Left ventricle myocardium superior (tissue), 1 donor: ENCODE results near the gene CTNNBIP1. TPM values are rescaled to one million over a fixed set of nuclear protein-coding genes. Genes with fewer than 3 reads are reported as not detected.

Experiments
- total RNA-seq: library from RNA; stranded (reverse); fragmentation: NEBNext Ultra II Directional; extraction: Animal tissue kit (Norgen Biotek cat#: 25700); gene quantifications from one replicate; pipeline ENCODE4 v1.2.1, GENCODE V29; 2021
- donor health status: DM: no; HTN: yes; CAD: no; lungs with severe emphysema.

The CTNNBIP1 gene
- total RNA-seq, 1 donor from 2014 or later = 45.9 TPM

Other genes starting within 250 kb of the CTNNBIP1 start
- 54.9 TPM for gene CLSTN1, start 86.3 kb downstream of the CTNNBIP1 start, total RNA-seq
- gene LZIC, start 33.1 kb upstream of the CTNNBIP1 start, total RNA-seq = 38.5 TPM
- gene NMNAT1, start 33.2 kb upstream of the CTNNBIP1 start, total RNA-seq = 20.8 TPM
- gene RBP7, start 87.0 kb upstream of the CTNNBIP1 start, total RNA-seq = 31.9 TPM
- gene UBE4B, start 122.7 kb upstream of the CTNNBIP1 start, total RNA-seq = 78.4 TPM